Fibroblast of lung (primary cell): ENCODE results near the gene ZNHIT6.

Experiments
- CTCF ChIP-seq, 2 donors: IDR thresholded peaks in 1 of 2; conservative IDR thresholded peaks in 1 of 2; 1 replicate in 1 of 2; 2 replicates in 1 of 2; pipeline ENCODE4 v1.5.1; 2011 to 2012; ENCODE audit warnings: low read length in 2 of 2, control low read depth in 1 of 2, inconsistent platforms in 1 of 2, low read depth in 1 of 2, mild to moderate bottlenecking in 1 of 2
- EZH2 ChIP-seq: IDR thresholded peaks from 2 replicates; pipeline ENCODE4 v1.5.1; 2012; ENCODE audit warnings: low read length, control low read depth, mild to moderate bottlenecking; ENCODE audit errors: missing control alignments

GRCh38 chr1:85616736-85617135 lies 91.5 kb downstream of the ZNHIT6 start:
- no peak for TF ChIP-seq CTCF (conservative IDR thresholded peaks at IDR 0.05 in 1 of 2, IDR thresholded peaks at IDR 0.05 in 1 of 2; ENCODE audit: low read depth in 1 of 2, low read length in 2 of 2)
- TF ChIP-seq EZH2: no peak
